Left forelimb (tissue), 1 donor: ENCODE data around the gene CCDC93.
"Not testable (repeated sequence)": the region's sequence is repeated elsewhere in the genome, so short reads cannot be mapped to it uniquely, and the experiment has no call there.

Experiments
- DNase-seq: peaks from one replicate; pipeline ENCODE4 v3.0.0-alpha.2; 2018; ENCODE audit warnings: low spot score

CCDC93 gene

GRCh38 chr2:118046634-118047210 lies 32.9 kb upstream of the CCDC93 start:
- DNase-seq: no peak

- no peak for DNase-seq
Observed at GRCh38 chr2:118045286-118045685, 31.4 kb upstream of the CCDC93 start.

GRCh38 chr2:118044854-118045253 lies 31.0 kb upstream of the CCDC93 start:
- no peak for DNase-seq

- no peak for DNase-seq
Observed at GRCh38 chr2:118044103-118044716, 30.3 kb upstream of the CCDC93 start.

- DNase-seq: no peak
Observed at GRCh38 chr2:118040891-118041290, 27.0 kb upstream of the CCDC93 start.

GRCh38 chr2:118032169-118033013 lies 18.5 kb upstream of the CCDC93 start:
- DNase-seq: no peak

- DNase-seq: no peak
Observed at GRCh38 chr2:118031566-118031965, 17.7 kb upstream of the CCDC93 start.

GRCh38 chr2:118029025-118029424 lies 15.2 kb upstream of the CCDC93 start:
- DNase-seq: no peak

- no peak for DNase-seq
Observed at GRCh38 chr2:118021356-118021755, 7.5 kb upstream of the CCDC93 start.

GRCh38 chr2:118019821-118020220 lies 6.0 kb upstream of the CCDC93 start:
- DNase-seq: no peak

- DNase-seq: no peak
Observed at GRCh38 chr2:118016911-118017310, 3.0 kb upstream of the CCDC93 start.

GRCh38 chr2:118015761-118016160 lies 1.9 kb upstream of the CCDC93 start:
- not testable (repeated sequence) for DNase-seq

- DNase-seq: no peak
Observed at GRCh38 chr2:118014492-118014824, 588 bp upstream of the CCDC93 start.

GRCh38 chr2:118013221-118013723 lies 598 bp downstream of the CCDC93 start:
- no peak for DNase-seq

- no peak for DNase-seq
Observed at GRCh38 chr2:118012778-118013177, 1.1 kb downstream of the CCDC93 start.

GRCh38 chr2:118010473-118010872 lies 3.4 kb downstream of the CCDC93 start:
- DNase-seq: no peak

GRCh38 chr2:118006861-118007260 lies 7.0 kb downstream of the CCDC93 start:
- no peak for DNase-seq

- DNase-seq: no peak
Observed at GRCh38 chr2:118006326-118006725, 7.5 kb downstream of the CCDC93 start.

GRCh38 chr2:118003396-118003824 lies 10.5 kb downstream of the CCDC93 start:
- no peak for DNase-seq

- DNase-seq: no peak
Observed at GRCh38 chr2:118000041-118000440, 13.8 kb downstream of the CCDC93 start.

- no peak for DNase-seq
Observed at GRCh38 chr2:117997872-117998454, 15.9 kb downstream of the CCDC93 start.

GRCh38 chr2:117996525-117996924 lies 17.3 kb downstream of the CCDC93 start:
- DNase-seq: no peak

GRCh38 chr2:117994729-117995128 lies 19.1 kb downstream of the CCDC93 start:
- no peak for DNase-seq
